SW480 (cell line): ENCODE data around the gene CIB4.

Source experiments
- DNase-seq: peaks from one replicate; pipeline ENCODE4 v3.0.0-alpha.2; 2016; ENCODE audit warnings: low spot score

CIB4 gene

GRCh38 chr2:26606847-26607190 lies 34.3 kb downstream of the CIB4 start:
- DNase-seq: no peak

- DNase-seq: no peak
Observed at GRCh38 chr2:26605999-26606846, 34.9 kb downstream of the CIB4 start.

GRCh38 chr2:26605195-26605998 lies 35.8 kb downstream of the CIB4 start:
- peak; percentile 58 for DNase-seq

GRCh38 chr2:26602575-26602974 lies 38.6 kb downstream of the CIB4 start:
- no peak for DNase-seq

- no peak for DNase-seq
Observed at GRCh38 chr2:26599387-26599786, 41.8 kb downstream of the CIB4 start.

GRCh38 chr2:26598996-26599373 lies 42.2 kb downstream of the CIB4 start:
- DNase-seq: no peak

GRCh38 chr2:26598336-26598995 lies 42.7 kb downstream of the CIB4 start:
- DNase-seq: no peak

- DNase-seq: no peak
Observed at GRCh38 chr2:26597197-26597596, 44.0 kb downstream of the CIB4 start.

GRCh38 chr2:26595146-26595545 lies 46.0 kb downstream of the CIB4 start:
- no peak for DNase-seq

- no peak for DNase-seq
Observed at GRCh38 chr2:26591619-26592505, 49.3 kb downstream of the CIB4 start.

- DNase-seq: no peak
Observed at GRCh38 chr2:26590980-26591618, 50.1 kb downstream of the CIB4 start.

GRCh38 chr2:26590508-26590907 lies 50.7 kb downstream of the CIB4 start:
- DNase-seq: no peak

- no peak for DNase-seq
Observed at GRCh38 chr2:26588576-26588975, 52.6 kb downstream of the CIB4 start.

GRCh38 chr2:26587994-26588393 lies 53.2 kb downstream of the CIB4 start:
- DNase-seq: no peak

- no peak for DNase-seq
Observed at GRCh38 chr2:26585966-26586365, 55.2 kb downstream of the CIB4 start.

GRCh38 chr2:26585100-26585499 lies 56.1 kb downstream of the CIB4 start:
- no peak for DNase-seq

- DNase-seq: no peak
Observed at GRCh38 chr2:26584656-26585055, 56.5 kb downstream of the CIB4 start.

GRCh38 chr2:26584191-26584590 lies 57.0 kb downstream of the CIB4 start:
- DNase-seq: no peak

- DNase-seq: no peak
Observed at GRCh38 chr2:26583381-26583911, 57.7 kb downstream of the CIB4 start.

- no peak for DNase-seq
Observed at GRCh38 chr2:26582890-26583289, 58.3 kb downstream of the CIB4 start.
